ENCODE results near the gene KAZN.
A peak's percentile ranks its signal among the peaks of the same experiment; 100 is the strongest.

KAZN gene

DNA sequence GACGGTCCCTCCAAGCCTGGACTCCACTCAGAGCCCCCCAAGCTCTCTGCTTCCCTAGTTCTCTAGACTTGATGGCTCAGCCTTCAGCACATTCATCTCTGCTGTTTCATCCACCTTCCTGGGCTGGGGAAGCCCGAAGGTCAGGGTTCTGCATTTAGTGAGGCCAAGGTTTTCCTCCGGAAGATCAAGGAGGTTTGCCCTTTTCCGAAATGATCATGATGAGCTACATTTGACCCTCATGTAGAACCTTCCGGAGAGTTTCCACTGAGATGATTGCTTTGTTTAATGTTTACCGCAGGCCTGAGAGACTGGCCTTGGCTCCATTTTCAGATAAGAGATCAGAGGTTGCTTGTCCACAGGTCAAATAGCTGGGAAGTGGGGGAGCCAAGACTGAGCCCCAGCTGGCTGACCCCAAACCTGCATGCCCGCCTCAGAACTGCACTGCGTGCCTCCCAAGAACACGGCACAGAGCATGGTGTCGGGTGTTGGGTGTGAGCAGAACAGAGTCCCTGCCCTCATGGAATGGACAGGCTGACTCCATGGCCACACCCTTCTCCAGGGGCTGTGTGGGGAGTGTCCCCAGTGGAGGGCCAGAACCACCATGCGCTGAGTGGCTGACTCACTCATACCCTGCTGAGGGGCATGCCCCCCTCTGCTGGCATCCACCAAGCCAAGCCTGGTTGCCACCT, 354.3 kb downstream of the KAZN start:
- Histone ChIP-seq H3K4me1 (ENCODE audit: control insufficient read depth, insufficient read depth, low read depth, low read length) (peaks cover 39% of the 10 kb centered on the region), H4K8ac (ENCODE audit: low read length) (peak overlapping the region; percentile 56), H2BK5ac (ENCODE audit: low read depth, low read length, poor library complexity, severe bottlenecking) (no peak overlapping the region), H2AFZ (ENCODE audit: low read depth, low read length) (no peak overlapping the region), H3K27me3 (ENCODE audit: control insufficient read depth in 1 of 2, insufficient read depth in 1 of 2, low read length in 2 of 2) (no peaks in the 10 kb centered on the region), H3K4me2 (ENCODE audit: low read length, poor library complexity, severe bottlenecking) (no peak overlapping the region), H3K9me3 (ENCODE audit: control insufficient read depth, low read length) (peaks cover 3% of the 10 kb centered on the region), H3K4me3 (ENCODE audit: insufficient read depth in 1 of 2, low read depth in 1 of 2, low read length in 2 of 2) (no peak overlapping the region), H3K23ac (ENCODE audit: low read length in 2 of 2) (no peak overlapping the region), H3K79me1 (replicated peaks; ENCODE audit: low read length, poor library complexity, severe bottlenecking) (peaks cover 50% of the 10 kb centered on the region), H3K4ac (ENCODE audit: low read depth in 1 of 2, low read length in 2 of 2) (no peak overlapping the region), H3K9ac (ENCODE audit: low read length) (no peak overlapping the region), H4K91ac (ENCODE audit: low read length) (peak overlapping the region; percentile 55), H2BK15ac (ENCODE audit: low read depth, poor library complexity, severe bottlenecking) (no peak overlapping the region), H3K18ac (ENCODE audit: low read depth in 1 of 2, low read length in 2 of 2) (peak overlapping the region; percentile 46 to 55), H3K27ac (ENCODE audit: low read length, poor library complexity, severe bottlenecking) (no peak overlapping the region), H3K14ac (ENCODE audit: low read length in 2 of 2) (peak overlapping the region in 1 of 2 experiments; percentile 63), H2AK5ac (ENCODE audit: low read length, severe bottlenecking) (peak overlapping the region; percentile 43), H3K36me3 (ENCODE audit: control insufficient read depth in 1 of 2, insufficient read depth in 2 of 2, low read depth in 1 of 2, low read length in 2 of 2) (peaks cover 0 to 33% of the 10 kb centered on the region in 2 experiments), H2BK120ac (ENCODE audit: low read depth, low read length) (no peak overlapping the region), H2BK12ac (ENCODE audit: low read length in 2 of 2) (peak overlapping the region in 1 of 2 experiments; percentile 59)
- WGBS, result 98% methylated on average over 11 of the region's 11 CpGs
- DNase-seq, result no peak

DNA sequence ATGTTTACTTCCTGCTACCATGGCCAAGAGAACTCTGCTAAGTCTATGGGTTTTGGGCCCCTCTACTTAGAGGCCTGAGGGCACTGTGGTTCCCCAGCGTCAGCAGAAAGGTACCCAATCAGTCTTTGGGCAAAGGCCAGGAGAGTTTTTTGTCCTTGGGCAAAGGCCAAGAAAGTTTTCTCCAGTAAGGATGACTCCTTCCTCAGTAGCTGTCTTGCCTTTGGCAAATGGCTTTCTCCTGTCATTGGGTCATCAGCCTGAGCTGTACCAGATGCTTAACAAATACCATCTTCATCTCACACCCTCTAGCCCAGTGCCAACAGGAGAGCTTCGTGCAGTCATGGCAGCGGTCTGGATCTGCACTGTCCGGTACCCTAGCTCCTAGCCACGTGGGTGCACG, 355.7 kb downstream of the KAZN start:
- Histone ChIP-seq H3K4me1 (ENCODE audit: control insufficient read depth, insufficient read depth, low read depth, low read length) (peaks cover 36% of the 10 kb centered on the region), H3K27me3 (ENCODE audit: control insufficient read depth in 1 of 2, insufficient read depth in 1 of 2, low read length in 2 of 2) (no peaks in the 10 kb centered on the region), H2BK15ac (ENCODE audit: low read depth, poor library complexity, severe bottlenecking) (no peak overlapping the region), H3K27ac (ENCODE audit: low read length, poor library complexity, severe bottlenecking) (no peak overlapping the region), H3K4ac (ENCODE audit: low read depth in 1 of 2, low read length in 2 of 2) (no peak overlapping the region), H3K23ac (ENCODE audit: low read length in 2 of 2) (no peak overlapping the region), H2BK12ac (ENCODE audit: low read length in 2 of 2) (no peak overlapping the region), H3K14ac (ENCODE audit: low read length in 2 of 2) (no peak overlapping the region), H2BK5ac (ENCODE audit: low read depth, low read length, poor library complexity, severe bottlenecking) (no peak overlapping the region), H3K79me1 (replicated peaks; ENCODE audit: low read length, poor library complexity, severe bottlenecking) (peaks cover 55% of the 10 kb centered on the region), H2AFZ (ENCODE audit: low read depth, low read length) (no peak overlapping the region), H4K8ac (ENCODE audit: low read length) (no peak overlapping the region), H3K4me3 (ENCODE audit: insufficient read depth in 1 of 2, low read depth in 1 of 2, low read length in 2 of 2) (no peak overlapping the region), H3K4me2 (ENCODE audit: low read length, poor library complexity, severe bottlenecking) (no peak overlapping the region), H3K36me3 (ENCODE audit: control insufficient read depth in 1 of 2, insufficient read depth in 2 of 2, low read depth in 1 of 2, low read length in 2 of 2) (peaks cover 0 to 44% of the 10 kb centered on the region in 2 experiments), H3K9me3 (ENCODE audit: control insufficient read depth, low read length) (peaks cover 3% of the 10 kb centered on the region), H3K9ac (ENCODE audit: low read length) (no peak overlapping the region), H2AK5ac (ENCODE audit: low read length, severe bottlenecking) (no peak overlapping the region), H3K18ac (ENCODE audit: low read depth in 1 of 2, low read length in 2 of 2) (no peak overlapping the region), H2BK120ac (ENCODE audit: low read depth, low read length) (no peak overlapping the region), H4K91ac (ENCODE audit: low read length) (no peak overlapping the region)
- WGBS, result 99% methylated on average over 5 of the region's 6 CpGs
- no peak for DNase-seq

DNA sequence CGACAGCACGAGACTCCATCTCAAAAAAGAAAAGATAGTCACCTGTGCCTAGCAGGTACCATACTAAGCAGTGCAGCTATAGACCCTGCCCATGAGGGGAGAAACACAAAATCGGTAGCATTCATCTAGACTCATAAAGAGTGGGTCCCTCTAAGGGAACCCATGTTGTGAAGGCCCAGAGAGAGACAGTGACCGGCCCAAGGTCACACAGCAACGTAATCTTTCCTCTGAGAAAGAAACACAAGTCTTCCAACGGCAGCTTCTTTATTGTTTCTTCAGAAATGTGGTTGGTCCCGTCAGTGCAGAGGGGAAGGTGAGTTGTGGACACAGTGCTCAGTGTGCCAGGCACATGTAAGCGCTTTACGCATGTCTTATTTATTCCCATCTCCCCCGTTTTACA, 356.4 kb downstream of the KAZN start:
- Histone ChIP-seq H2BK15ac (ENCODE audit: low read depth, poor library complexity, severe bottlenecking) (no peak overlapping the region), H2BK120ac (ENCODE audit: low read depth, low read length) (no peak overlapping the region), H3K4me2 (ENCODE audit: low read length, poor library complexity, severe bottlenecking) (no peak overlapping the region), H3K4me1 (ENCODE audit: control insufficient read depth, insufficient read depth, low read depth, low read length) (peaks cover 29% of the 10 kb centered on the region), H4K91ac (ENCODE audit: low read length) (no peak overlapping the region), H2BK5ac (ENCODE audit: low read depth, low read length, poor library complexity, severe bottlenecking) (no peak overlapping the region), H2BK12ac (ENCODE audit: low read length in 2 of 2) (no peak overlapping the region), H3K36me3 (ENCODE audit: control insufficient read depth in 1 of 2, insufficient read depth in 2 of 2, low read depth in 1 of 2, low read length in 2 of 2) (peaks cover 0 to 51% of the 10 kb centered on the region in 2 experiments), H3K23ac (ENCODE audit: low read length in 2 of 2) (no peak overlapping the region), H3K27me3 (ENCODE audit: control insufficient read depth in 1 of 2, insufficient read depth in 1 of 2, low read length in 2 of 2) (no peaks in the 10 kb centered on the region), H3K4ac (ENCODE audit: low read depth in 1 of 2, low read length in 2 of 2) (no peak overlapping the region), H2AK5ac (ENCODE audit: low read length, severe bottlenecking) (no peak overlapping the region), H3K4me3 (ENCODE audit: insufficient read depth in 1 of 2, low read depth in 1 of 2, low read length in 2 of 2) (no peak overlapping the region), H3K9me3 (ENCODE audit: control insufficient read depth, low read length) (peaks cover 3% of the 10 kb centered on the region), H3K18ac (ENCODE audit: low read depth in 1 of 2, low read length in 2 of 2) (no peak overlapping the region), H3K79me1 (replicated peaks; ENCODE audit: low read length, poor library complexity, severe bottlenecking) (peaks cover 57% of the 10 kb centered on the region), H3K14ac (ENCODE audit: low read length in 2 of 2) (no peak overlapping the region), H3K27ac (ENCODE audit: low read length, poor library complexity, severe bottlenecking) (no peak overlapping the region), H4K8ac (ENCODE audit: low read length) (no peak overlapping the region), H2AFZ (ENCODE audit: low read depth, low read length) (no peak overlapping the region), H3K9ac (ENCODE audit: low read length) (no peak overlapping the region)
- WGBS, result 97% methylated on average over 10 of the region's 10 CpGs
- DNase-seq, result no peak

DNA sequence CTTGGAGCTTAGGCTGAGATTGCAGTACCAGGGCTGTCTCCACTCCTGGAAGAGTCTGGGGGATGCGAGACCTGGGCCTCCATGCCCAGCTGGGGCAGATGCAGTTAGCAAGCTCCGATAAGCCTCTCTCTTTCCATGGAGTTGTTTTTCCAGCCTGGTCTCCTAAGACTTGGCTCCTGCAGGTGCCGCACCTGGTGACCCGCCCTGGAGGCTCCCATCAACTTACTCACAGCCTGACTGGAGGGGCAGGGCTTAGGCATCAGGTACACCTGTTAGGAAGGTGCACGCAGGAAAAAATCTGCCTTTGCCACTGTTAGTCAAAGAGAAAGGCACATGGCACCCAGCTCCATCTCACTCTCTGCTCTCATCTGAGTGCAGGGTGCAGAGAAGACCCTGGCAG, 356.9 kb downstream of the KAZN start:
- Histone ChIP-seq H3K23ac (ENCODE audit: low read length in 2 of 2) (no peak overlapping the region), H3K27me3 (ENCODE audit: control insufficient read depth in 1 of 2, insufficient read depth in 1 of 2, low read length in 2 of 2) (no peaks in the 10 kb centered on the region), H3K4me2 (ENCODE audit: low read length, poor library complexity, severe bottlenecking) (no peak overlapping the region), H3K18ac (ENCODE audit: low read depth in 1 of 2, low read length in 2 of 2) (no peak overlapping the region), H3K4ac (ENCODE audit: low read depth in 1 of 2, low read length in 2 of 2) (no peak overlapping the region), H2BK120ac (ENCODE audit: low read depth, low read length) (no peak overlapping the region), H2BK12ac (ENCODE audit: low read length in 2 of 2) (no peak overlapping the region), H2AFZ (ENCODE audit: low read depth, low read length) (no peak overlapping the region), H3K27ac (ENCODE audit: low read length, poor library complexity, severe bottlenecking) (no peak overlapping the region), H3K4me1 (ENCODE audit: control insufficient read depth, insufficient read depth, low read depth, low read length) (peaks cover 25% of the 10 kb centered on the region), H3K9me3 (ENCODE audit: control insufficient read depth, low read length) (peaks cover 3% of the 10 kb centered on the region), H3K36me3 (ENCODE audit: control insufficient read depth in 1 of 2, insufficient read depth in 2 of 2, low read depth in 1 of 2, low read length in 2 of 2) (peaks cover 0 to 51% of the 10 kb centered on the region in 2 experiments), H2BK15ac (ENCODE audit: low read depth, poor library complexity, severe bottlenecking) (no peak overlapping the region), H3K14ac (ENCODE audit: low read length in 2 of 2) (no peak overlapping the region), H3K9ac (ENCODE audit: low read length) (no peak overlapping the region), H2BK5ac (ENCODE audit: low read depth, low read length, poor library complexity, severe bottlenecking) (no peak overlapping the region), H4K8ac (ENCODE audit: low read length) (no peak overlapping the region), H3K79me1 (replicated peaks; ENCODE audit: low read length, poor library complexity, severe bottlenecking) (peaks cover 58% of the 10 kb centered on the region), H4K91ac (ENCODE audit: low read length) (peak overlapping the region; percentile 65), H2AK5ac (ENCODE audit: low read length, severe bottlenecking) (no peak overlapping the region), H3K4me3 (ENCODE audit: insufficient read depth in 1 of 2, low read depth in 1 of 2, low read length in 2 of 2) (no peak overlapping the region)
- DNase-seq, result no peak
- 97% methylated on average over 5 of the region's 5 CpGs for WGBS
